Mesodermal cell (in vitro differentiated cells): ENCODE measurements around the gene FITM1.

Source experiments
- H3K27ac ChIP-seq: 2 replicates; pipeline ENCODE4 v1.7.0; 2013; ENCODE audit warnings: mild to moderate bottlenecking, low read depth, low read length, moderate library complexity; ENCODE audit not compliant: severe bottlenecking
- H3K36me3 ChIP-seq: 2 replicates; pipeline ENCODE4 v1.7.1; 2013; ENCODE audit warnings: mild to moderate bottlenecking, low read length, moderate library complexity; ENCODE audit not compliant: control insufficient read depth, insufficient read depth
- H3K4me1 ChIP-seq: one replicate; pipeline ENCODE4 v1.7.1; 2013; ENCODE audit warnings: mild to moderate bottlenecking, low read length; ENCODE audit not compliant: insufficient read depth, control insufficient read depth, poor library complexity, severe bottlenecking
- H3K4me3 ChIP-seq: 2 replicates; pipeline ENCODE4 v1.7.0; 2013; ENCODE audit warnings: low read length, control low read depth, mild to moderate bottlenecking; ENCODE audit not compliant: insufficient read depth, poor library complexity, severe bottlenecking; ENCODE audit errors: extremely low read depth
- H3K9me3 ChIP-seq: 2 replicates; pipeline ENCODE4 v1.7.1; 2013; ENCODE audit warnings: mild to moderate bottlenecking, low read length, moderate library complexity; ENCODE audit not compliant: control insufficient read depth
- WGBS, 2 experiments: methylation state at CpG; one replicate each; pipeline ENCODE4 v1.1.5; 2013; ENCODE audit warnings: missing lambda C conversion rate in 2 of 2; ENCODE audit not compliant: insufficient coverage in 2 of 2; 5-methylcytosine and 5-hydroxymethylcytosine counted together

FITM1 gene

GRCh38 chr14:24167469-24168114 lies 37.1 kb downstream of the FITM1 start:
- Histone ChIP-seq H3K4me3 (no peak overlapping the region), H3K27ac (no peak overlapping the region), H3K4me1 (no peaks in the 10 kb centered on the region), H3K36me3 (peaks cover 51% of the 10 kb centered on the region), H3K9me3 (no peaks in the 10 kb centered on the region)
- WGBS, 2 experiments: 89% methylated on average over 3 of the region's 3 CpGs

DNA sequence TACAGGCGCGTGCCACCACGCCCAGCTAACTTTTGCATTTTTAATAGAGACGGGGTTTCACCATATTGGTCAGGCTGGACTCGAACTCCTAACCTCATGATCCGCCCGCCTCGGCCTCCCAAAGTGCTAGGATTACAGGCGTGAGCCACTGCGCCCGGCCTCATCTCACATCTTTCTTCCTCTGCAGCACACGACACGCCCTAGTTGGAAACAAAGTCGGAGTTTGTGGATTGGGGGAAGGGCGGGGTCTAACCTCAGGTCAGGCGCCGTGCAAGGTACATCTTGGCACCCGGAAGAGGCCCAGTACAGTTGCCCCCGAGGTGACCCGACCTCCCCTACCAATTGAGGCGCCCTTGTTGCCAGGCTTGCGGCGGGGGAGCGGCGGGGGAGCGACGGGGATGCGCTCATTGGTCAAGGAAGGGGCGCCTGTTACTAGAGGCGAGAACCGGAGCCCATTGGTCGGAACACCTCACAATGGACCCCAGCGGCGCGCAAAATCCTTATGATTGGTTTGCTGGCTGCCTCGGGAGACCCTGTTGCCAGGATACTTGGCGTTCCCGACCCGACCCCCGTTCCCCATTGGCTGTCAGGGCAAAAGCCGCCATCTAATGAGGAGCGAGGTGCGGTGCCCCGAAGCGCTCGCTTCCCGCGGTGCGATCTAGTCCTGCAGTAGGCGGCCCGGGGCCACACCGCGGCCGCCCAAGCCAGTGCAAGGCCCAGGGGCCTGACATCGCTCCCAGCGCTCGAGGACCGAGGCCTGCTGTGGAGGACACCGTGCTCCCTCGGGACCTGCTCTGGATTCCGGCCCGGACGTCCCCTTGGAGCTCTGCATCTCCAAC lies 41.2 kb downstream of the FITM1 start, which contains the start of gene REC8:
TSS of gene REC8 (plus strand) at position 659 of the 839 bp plus-strand sequence. CDS start 473 bp downstream, outside the sequence.
- Histone ChIP-seq H3K27ac (no peak within 1 kb of the TSS), H3K4me3 (peak within 1 kb of the TSS; percentile 37)
- WGBS, 2 experiments: 20 to 29% methylated on average over 47 to 59 of the region's 63 CpGs

DNA sequence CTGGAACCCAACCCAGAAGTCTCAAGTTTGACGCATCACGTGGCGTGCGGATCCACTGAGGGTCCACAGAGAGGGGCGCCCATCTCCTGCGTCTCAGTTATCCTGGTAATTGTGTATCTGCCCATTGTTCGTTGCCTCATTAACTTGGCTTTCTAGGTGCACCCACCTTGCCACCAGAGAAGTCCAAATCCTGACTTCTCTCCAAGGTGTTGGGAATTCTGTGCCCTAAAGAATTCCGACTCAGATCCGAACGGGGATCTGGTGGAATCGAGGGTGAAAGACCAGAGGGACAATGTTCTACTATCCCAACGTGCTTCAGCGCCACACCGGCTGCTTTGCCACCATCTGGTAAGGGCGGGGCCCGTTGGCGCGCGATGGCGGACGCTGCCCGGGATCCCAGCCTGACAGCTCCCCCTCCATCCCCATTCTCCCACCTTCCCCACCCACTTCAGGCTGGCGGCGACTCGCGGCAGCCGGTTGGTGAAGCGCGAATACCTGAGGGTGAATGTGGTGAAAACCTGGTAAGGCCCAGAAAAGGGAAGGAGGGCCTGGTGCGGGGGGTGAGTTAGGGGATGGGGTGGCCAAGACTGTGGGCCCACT lies 41.9 kb downstream of the FITM1 start:
- H3K27ac ChIP-seq: no peak overlapping the region
- WGBS, 2 experiments: 81 to 83% methylated on average over 20 to 26 of the region's 30 CpGs

More for the DNA sequence above, 41.2 kb downstream of the FITM1 start, which contains the start of gene REC8:
- H3K4me1 ChIP-seq: no peaks in the 10 kb centered on the region
- peaks cover 13% of the 10 kb centered on the region for H3K36me3 ChIP-seq
- no peaks in the 10 kb centered on the region for H3K9me3 ChIP-seq

GRCh38 chr14:24172871-24173281 lies 42.4 kb downstream of the FITM1 start:
- H3K4me3 ChIP-seq: peak overlapping the region; percentile 37
- H3K27ac ChIP-seq: no peak overlapping the region
- H3K4me1 ChIP-seq: no peaks in the 10 kb centered on the region
- whole genome bisulfite sequencing, 2 experiments: 94 to 98% methylated on average over 15 to 20 of the region's 20 CpGs
- H3K9me3 ChIP-seq: no peaks in the 10 kb centered on the region
- H3K36me3 ChIP-seq: peaks cover 18% of the 10 kb centered on the region

More for the DNA sequence above, 41.9 kb downstream of the FITM1 start:
- peaks cover 17% of the 10 kb centered on the region for H3K36me3 ChIP-seq
- no peaks in the 10 kb centered on the region for H3K4me1 ChIP-seq
- no peaks in the 10 kb centered on the region for H3K9me3 ChIP-seq
- peak overlapping the region; percentile 37 for H3K4me3 ChIP-seq

- no peaks in the 10 kb centered on the region for H3K4me1 ChIP-seq
- H3K4me3 ChIP-seq: no peak overlapping the region
- 93 to 97% methylated on average over 5 of the region's 5 CpGs for WGBS, 2 experiments
- no peak overlapping the region for H3K27ac ChIP-seq
- H3K9me3 ChIP-seq: no peaks in the 10 kb centered on the region
- H3K36me3 ChIP-seq: peaks cover 39% of the 10 kb centered on the region
These were observed 46.1 kb downstream of the FITM1 start for GRCh38 chr14:24176599-24176998.

DNA sequence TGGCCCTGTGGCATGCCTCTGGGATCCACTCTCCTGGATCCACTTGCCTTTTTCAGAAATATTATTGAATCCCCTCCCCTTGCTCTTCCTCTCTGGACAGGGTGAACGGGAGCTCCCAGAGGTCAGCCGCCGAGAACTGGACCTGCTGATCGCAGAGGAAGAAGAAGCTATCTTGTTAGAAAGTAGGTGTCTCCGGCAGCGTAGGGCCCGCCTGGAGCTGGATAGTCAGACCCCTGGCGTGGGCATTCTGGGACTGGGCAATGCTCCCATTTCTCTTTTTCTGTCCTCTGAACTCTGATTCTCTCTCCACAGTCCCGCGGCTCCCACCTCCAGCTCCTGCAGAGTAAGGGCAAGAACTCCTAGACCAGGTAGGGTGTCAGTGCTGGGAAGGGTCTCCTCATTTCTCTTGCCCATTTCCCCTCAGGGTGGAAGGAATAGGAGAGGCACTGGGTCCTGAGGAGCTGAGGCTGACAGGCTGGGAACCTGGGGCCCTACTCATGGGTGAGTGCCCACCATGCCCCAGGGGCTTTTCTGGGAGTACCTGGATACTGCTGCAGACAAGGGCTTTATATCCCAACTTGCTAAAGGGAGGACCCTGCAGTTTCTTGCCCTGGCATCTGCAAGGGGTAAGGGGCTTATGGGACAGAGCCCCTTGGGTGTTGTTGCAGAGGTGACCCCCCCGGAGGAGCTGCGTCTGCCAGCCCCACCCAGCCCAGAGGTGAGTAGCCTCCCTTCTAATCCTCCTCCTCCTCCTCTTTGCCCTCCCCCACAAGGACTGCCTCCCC lies 46.8 kb downstream of the FITM1 start:
- H3K4me1 ChIP-seq: no peaks in the 10 kb centered on the region
- no peaks in the 10 kb centered on the region for H3K9me3 ChIP-seq
- no peak overlapping the region for H3K4me3 ChIP-seq
- 89 to 100% methylated on average over 4 to 8 of the region's 12 CpGs for WGBS, 2 experiments
- peaks cover 45% of the 10 kb centered on the region for H3K36me3 ChIP-seq
- H3K27ac ChIP-seq: no peak overlapping the region

GRCh38 chr14:24177891-24178290 lies 47.4 kb downstream of the FITM1 start:
- Histone ChIP-seq H3K9me3 (no peaks in the 10 kb centered on the region), H3K4me3 (no peak overlapping the region), H3K36me3 (peaks cover 50% of the 10 kb centered on the region), H3K4me1 (no peaks in the 10 kb centered on the region), H3K27ac (no peak overlapping the region)
- 90 to 100% methylated on average over 6 to 9 of the region's 14 CpGs for WGBS, 2 experiments

GRCh38 chr14:24178399-24179178 lies 48.1 kb downstream of the FITM1 start:
- H3K4me1 ChIP-seq: no peaks in the 10 kb centered on the region
- H3K4me3 ChIP-seq: no peak overlapping the region
- H3K27ac ChIP-seq: no peak overlapping the region
- no peaks in the 10 kb centered on the region for H3K9me3 ChIP-seq
- 87 to 92% methylated on average over 7 to 8 of the region's 12 CpGs for WGBS, 2 experiments
- peaks cover 57% of the 10 kb centered on the region for H3K36me3 ChIP-seq

DNA sequence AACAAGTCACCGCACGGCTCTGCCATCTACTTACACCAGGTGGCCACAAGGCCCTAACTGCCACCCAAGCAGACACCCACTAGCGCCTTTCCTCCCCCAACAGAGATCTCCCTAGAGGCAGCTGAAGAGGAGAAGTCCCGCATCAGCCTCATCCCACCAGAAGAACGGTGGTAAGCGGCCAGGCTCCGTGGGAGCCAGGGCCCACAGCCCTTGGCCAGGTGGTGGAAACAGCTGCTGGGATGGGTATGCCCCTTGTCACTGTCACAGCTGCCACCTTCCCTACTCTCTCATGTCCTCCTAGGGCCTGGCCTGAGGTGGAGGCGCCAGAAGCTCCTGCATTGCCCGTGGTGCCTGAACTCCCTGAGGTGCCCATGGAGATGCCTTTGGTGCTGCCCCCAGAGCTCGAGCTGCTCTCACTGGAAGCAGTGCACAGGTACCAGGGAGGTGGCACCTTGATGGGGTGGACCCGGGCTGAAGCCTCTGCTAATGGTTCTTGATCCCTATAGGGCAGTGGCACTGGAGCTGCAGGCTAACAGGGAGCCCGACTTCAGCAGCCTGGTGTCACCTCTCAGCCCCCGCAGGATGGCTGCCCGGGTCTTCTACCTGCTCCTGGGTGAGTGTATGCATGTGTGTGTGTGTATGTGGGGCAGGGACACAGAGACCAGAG lies 49.0 kb downstream of the FITM1 start:
- H3K27ac ChIP-seq: no peak overlapping the region
- no peaks in the 10 kb centered on the region for H3K4me1 ChIP-seq
- no peak overlapping the region for H3K4me3 ChIP-seq
- H3K36me3 ChIP-seq: peaks cover 63% of the 10 kb centered on the region
- H3K9me3 ChIP-seq: no peaks in the 10 kb centered on the region
- WGBS, 2 experiments: 95 to 97% methylated on average over 5 to 9 of the region's 14 CpGs
